Transverse colon (tissue), 4 donors: ENCODE data around the gene GNG4. TPM values are rescaled to one million over a fixed set of nuclear protein-coding genes. Genes with fewer than 3 reads are reported as not detected.
A peak's percentile ranks its signal among the peaks of the same experiment; 100 is the strongest.

ENCODE experiments used
- DNase-seq: peaks from one replicate; pipeline ENCODE4 v3.0.0-alpha.2; 2019
- H3K27ac ChIP-seq, 4 donors: fragments of 200-600 bp; sonication (generic); 2 replicates each; pipeline ENCODE4 v1.5.1; 2016 to 2018; ENCODE audit warnings: inconsistent platforms in 4 of 4
- H3K27me3 ChIP-seq: fragments of 200-600 bp; sonication (generic); 2 replicates; pipeline ENCODE4 v1.5.1; 2017; ENCODE audit warnings: inconsistent platforms
- H3K36me3 ChIP-seq, 4 donors: fragments of 200-600 bp; sonication (generic); 2 replicates each; pipeline ENCODE4 v1.5.1; 2017 to 2019; ENCODE audit warnings: inconsistent platforms in 4 of 4
- H3K4me1 ChIP-seq, 4 donors: fragments of 200-600 bp; sonication (generic); 2 replicates each; pipeline ENCODE4 v1.5.1; 2017 to 2020; ENCODE audit warnings: inconsistent platforms in 4 of 4
- H3K4me3 ChIP-seq, 4 donors: fragments of 200-600 bp; sonication (generic); 1 replicate in 1 of 4; 2 replicates in 3 of 4; pipeline versions ENCODE4 v1.5.1 to v1.6.1; 2017 to 2019; ENCODE audit warnings: inconsistent platforms in 4 of 4
- H3K9me3 ChIP-seq, 2 donors: fragments of 200-600 bp; sonication (generic); 2 replicates each; pipeline ENCODE4 v1.5.1; 2017 to 2019; ENCODE audit warnings: inconsistent platforms in 2 of 2
- CTCF ChIP-seq, 5 experiments: fragments of 200-600 bp in 3 of 5; fragments of 450-650 bp in 2 of 5; sonication (generic) in 3 of 5; IDR thresholded peaks; 1 replicate in 2 of 5; 2 replicates in 3 of 5; pipeline ENCODE4 v1.5.1; 2016 to 2017; ENCODE audit warnings: antibody characterized with exemption in 5 of 5, inconsistent platforms in 3 of 5, mild to moderate bottlenecking in 2 of 5, moderate library complexity in 1 of 5
- EP300 ChIP-seq: sonication (generic); formaldehyde crosslinking; IDR thresholded peaks from one replicate; pipeline ENCODE4 v1.6.1; 2017; ENCODE audit warnings: antibody characterized with exemption, low read depth
- POLR2A ChIP-seq: fragments of 450-650 bp; IDR thresholded peaks from one replicate; pipeline ENCODE4 v1.6.1; 2016; ENCODE audit warnings: antibody characterized with exemption, mild to moderate bottlenecking, moderate library complexity
- POLR2AphosphoS5 ChIP-seq, 3 donors: sonication (generic); formaldehyde crosslinking; IDR thresholded peaks; one replicate each; pipeline ENCODE4 v1.6.1; 2016; ENCODE audit warnings: antibody characterized with exemption in 3 of 3
- WGBS, 2 donors: methylation state at CpG; one replicate each; pipeline ENCODE4 v1.1.5; 2018; ENCODE audit warnings: low coverage in 1 of 2; 5-methylcytosine and 5-hydroxymethylcytosine counted together
- in situ Hi-C, 4 donors: fragments of 200-750 bp; cut with MboI; loops; one replicate each; pipeline versions ENCODE4 v1.15.0 to v1.15.1; 2017; ENCODE audit warnings: low sequenced_read_pairs in 3 of 4, low pct_ligation_motif_present in 1 of 4, low pct_unique_long_range_greater_than_20kb in 1 of 4
- intact Hi-C: fragments of 100-400 bp; cut with DNase I; formaldehyde crosslinking; loops from one replicate; pipeline ENCODE4 v1.15.1; 2023; ENCODE audit warnings: low total_unique reads
- total RNA-seq, 4 donors: library from RNA; depleted of rRNA; stranded (reverse); fragments of >200 nt; gene quantifications; one replicate each; pipeline ENCODE4 v1.1.0, GENCODE V29; 2016

GNG4 gene
- total RNA-seq, 4 donors from 2014 or later, result 0.37 to 6.8 (median 5.5) TPM

GRCh38 chr1:235607284-235607683, 42.3 kb downstream of the GNG4 start:
- no peaks in the 10 kb centered on the region for H3K4me1 ChIP-seq
- in situ Hi-C loops, result no loop called here
- no peaks in the 10 kb centered on the region for H3K27me3 ChIP-seq
- H3K9me3 ChIP-seq, result no peaks in the 10 kb centered on the region
- no peak overlapping the region for H3K27ac ChIP-seq
- 83 to 94% methylated on average over 6 to 11 of the region's 11 CpGs for WGBS, 2 donors
- DNase-seq, result no peak
- intact Hi-C loops, result no loop called here
- TF ChIP-seq POLR2A (no peak), EP300 (no peak), POLR2AphosphoS5 (IDR thresholded peaks at IDR 0.05) (no peak), CTCF (IDR thresholded peaks at IDR 0.05) (no peak)
- no peaks in the 10 kb centered on the region for H3K36me3 ChIP-seq
- no peak overlapping the region for H3K4me3 ChIP-seq

- 85% methylated on average over 5 of the region's 5 CpGs; no CpG with 5 or more reads in 1 of the 2 donors for WGBS, 2 donors
- TF ChIP-seq POLR2AphosphoS5 (IDR thresholded peaks at IDR 0.05) (no peak), POLR2A (no peak), CTCF (IDR thresholded peaks at IDR 0.05) (peak in 2 of 5 experiments; percentile 14 to 21)
- H3K4me1 ChIP-seq, result no peaks in the 10 kb centered on the region
- H3K27me3 ChIP-seq, result no peaks in the 10 kb centered on the region
- no peaks in the 10 kb centered on the region for H3K9me3 ChIP-seq
- H3K27ac ChIP-seq, result no peak overlapping the region
- intact Hi-C loops, result no loop called here
- in situ Hi-C loops, result no loop called here
- H3K4me3 ChIP-seq, result no peak overlapping the region
- no peaks in the 10 kb centered on the region for H3K36me3 ChIP-seq
- no peak for DNase-seq
Observed at GRCh38 chr1:235601104-235601503, 48.5 kb downstream of the GNG4 start.

GRCh38 chr1:235599536-235599935, 50.0 kb downstream of the GNG4 start:
- Histone ChIP-seq H3K4me3 (no peak overlapping the region), H3K27me3 (no peaks in the 10 kb centered on the region), H3K9me3 (no peaks in the 10 kb centered on the region), H3K36me3 (no peaks in the 10 kb centered on the region), H3K27ac (no peak overlapping the region), H3K4me1 (no peaks in the 10 kb centered on the region)
- in situ Hi-C loops (no loop called here), intact Hi-C loops (no loop called here)
- TF ChIP-seq POLR2A (no peak), CTCF (IDR thresholded peaks at IDR 0.05) (no peak), POLR2AphosphoS5 (IDR thresholded peaks at IDR 0.05) (no peak), EP300 (no peak)
- WGBS, 2 donors, result 93% methylated on average over 5 of the region's 5 CpGs; no CpG with 5 or more reads in 1 of the 2 donors
- no peak for DNase-seq

- in situ Hi-C loops (no loop called here), intact Hi-C loops (no loop called here)
- Histone ChIP-seq H3K4me3 (no peak overlapping the region), H3K27ac (no peak overlapping the region), H3K36me3 (no peaks in the 10 kb centered on the region), H3K9me3 (no peaks in the 10 kb centered on the region), H3K27me3 (no peaks in the 10 kb centered on the region), H3K4me1 (no peaks in the 10 kb centered on the region)
- DNase-seq, result no peak
- WGBS, 2 donors, result 63% methylated on average over 7 of the region's 7 CpGs; no CpG with 5 or more reads in 1 of the 2 donors
- no peak for TF ChIP-seq POLR2A
- TF ChIP-seq POLR2AphosphoS5 (IDR thresholded peaks at IDR 0.05), result no peak
- peak in 4 of 5 experiments; percentile 26 to 42 (median 36) for TF ChIP-seq CTCF (IDR thresholded peaks at IDR 0.05)
- TF ChIP-seq EP300, result no peak
Observed at GRCh38 chr1:235597867-235598553, 51.6 kb downstream of the GNG4 start.
